ENCODE data around the gene MUC4. TPM values are rescaled to one million over a fixed set of nuclear protein-coding genes. Genes with fewer than 3 reads are reported as not detected.

MUC4 gene
- total and polyA plus RNA-seq, 9 of the 15 experiments (the other 6 are each of a cell fraction or from before 2014, with no cell fraction given): under 0.01 to 0.21 (median 0.10) TPM; not detected in 4

DNA sequence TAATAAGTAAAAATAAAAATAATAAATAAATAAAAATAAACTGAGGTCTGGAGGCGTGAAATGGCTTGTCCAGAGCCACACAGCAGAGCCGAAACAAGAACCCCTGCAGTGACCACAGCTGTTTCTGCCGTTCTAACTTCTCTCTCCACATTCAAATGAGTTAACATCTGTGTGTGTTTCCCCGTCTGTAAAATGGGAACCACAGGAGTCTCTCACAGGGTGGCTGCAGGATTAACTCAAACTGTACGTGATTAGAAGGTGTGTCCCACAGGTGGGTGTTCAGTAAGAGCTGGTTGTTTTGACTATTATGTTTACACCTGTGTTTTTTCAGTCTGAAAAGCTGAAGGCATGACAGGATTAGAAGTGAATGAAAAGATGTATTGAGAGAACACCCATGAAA is 27.0 kb upstream of the MUC4 start:
- Histone ChIP-seq H2AFZ (ENCODE audit: low read depth, low read length) (no peak overlapping the region), H3K9me1 (ENCODE audit: control insufficient read depth, insufficient read depth, low read length) (no peaks in the 10 kb centered on the region), H3K27ac (ENCODE audit: extremely low read depth, low read depth, low read length) (no peak overlapping the region), H3K9ac (ENCODE audit: insufficient read depth in 1 of 2, low read depth in 2 of 2, low read length in 2 of 2) (no peak overlapping the region), H3K79me2 (ENCODE audit: control insufficient read depth, insufficient read depth, low read length) (no peaks in the 10 kb centered on the region), H3K27me3 (ENCODE audit: control insufficient read depth in 2 of 2, insufficient read depth in 2 of 2, low read length in 2 of 2) (peaks cover 0 to 19% of the 10 kb centered on the region in 2 experiments; a peak in 3 of 5 replicates), H3K4me2 (ENCODE audit: insufficient read depth, low read length) (0 out of 2 replicates have a peak overlapping the region, but pooled peaks have one; percentile 52), H3K4me1 (replicated peaks in 1 of 2; ENCODE audit: control insufficient read depth in 2 of 2, insufficient read depth in 2 of 2, low read length in 2 of 2) (peaks cover 5 to 16% of the 10 kb centered on the region in 2 experiments; a peak in 3 of 5 replicates), H3K9me3 (replicated peaks; ENCODE audit: control insufficient read depth, insufficient read depth, low read depth, low read length) (no peaks in the 10 kb centered on the region), H4K20me1 (replicated peaks; ENCODE audit: control insufficient read depth, insufficient read depth, low read length) (no peaks in the 10 kb centered on the region), H3K4me3 (no peak overlapping the region), H3K36me3 (ENCODE audit: control insufficient read depth, insufficient read depth, low read length) (no peaks in the 10 kb centered on the region)
- ATAC-seq: no peak
- intact Hi-C loops (cut with micrococcal nuclease) (no loop called here), in situ Hi-C loops (cut with MboI) (no loop called here)
- FAIRE-seq: no peak
- ChIA-PET POLR2A (interaction anchor here (0.7 to 0.9 kb wide), 2 partner anchors 10 to 38 kb away, joined by 3 to 4 read pairs; no protein-coding TSS in a partner anchor), CTCF (ENCODE audit: low intra/inter-chr PET ratio) (no interaction called here)
- no TSS peak for BruUV-seq (replicated peaks)
- WGBS (ENCODE audit: insufficient coverage, low coverage, missing lambda C conversion rate): 47% methylated on average over 5 of the region's 5 CpGs
- DNase-seq (ENCODE audit: extremely low read depth in 1 of 4, low spot score in 3 of 4): no peak
- TF ChIP-seq ZNF253 (CRISPR knock-in tag; conservative IDR thresholded peaks at IDR 0.05) (no peak), ZNF696 (CRISPR knock-in tag; conservative IDR thresholded peaks at IDR 0.05) (no peak), ZNF77 (CRISPR knock-in tag; IDR thresholded peaks at IDR 0.05) (no peak), MIER1 (IDR thresholded peaks at IDR 0.05; ENCODE audit: low read depth) (no peak), HIVEP1 (CRISPR knock-in tag; IDR thresholded peaks at IDR 0.05) (no peak), TRIM25 (IDR thresholded peaks at IDR 0.05; ENCODE audit: borderline replicate concordance) (no peak), KDM5B (IDR thresholded peaks at IDR 0.05; ENCODE audit: insufficient replicate concordance, low read depth, low read length) (no peak), CC2D1A (IDR thresholded peaks at IDR 0.05) (no peak), ZNF699 (CRISPR knock-in tag; IDR thresholded peaks at IDR 0.05; ENCODE audit: insufficient replicate concordance) (no peak), HOMEZ (CRISPR knock-in tag; IDR thresholded peaks at IDR 0.05) (no peak), TBL1XR1 (IDR thresholded peaks at IDR 0.05; ENCODE audit: low read length in 2 of 2) (no peak)
- TF ChIP-seq, protein P1, sequence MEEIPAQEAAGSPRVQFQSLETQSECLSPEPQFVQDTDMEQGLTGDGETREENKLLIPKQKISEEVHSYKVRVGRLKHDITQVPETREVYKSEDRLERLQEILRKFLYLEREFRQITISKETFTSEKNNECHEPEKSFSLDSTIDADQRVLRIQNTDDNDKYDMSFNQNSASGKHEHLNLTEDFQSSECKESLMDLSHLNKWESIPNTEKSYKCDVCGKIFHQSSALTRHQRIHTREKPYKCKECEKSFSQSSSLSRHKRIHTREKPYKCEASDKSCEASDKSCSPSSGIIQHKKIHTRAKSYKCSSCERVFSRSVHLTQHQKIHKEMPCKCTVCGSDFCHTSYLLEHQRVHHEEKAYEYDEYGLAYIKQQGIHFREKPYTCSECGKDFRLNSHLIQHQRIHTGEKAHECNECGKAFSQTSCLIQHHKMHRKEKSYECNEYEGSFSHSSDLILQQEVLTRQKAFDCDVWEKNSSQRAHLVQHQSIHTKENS (CRISPR knock-in tag; IDR thresholded peaks at IDR 0.05): no peak
- TF ChIP-seq, protein P2, sequence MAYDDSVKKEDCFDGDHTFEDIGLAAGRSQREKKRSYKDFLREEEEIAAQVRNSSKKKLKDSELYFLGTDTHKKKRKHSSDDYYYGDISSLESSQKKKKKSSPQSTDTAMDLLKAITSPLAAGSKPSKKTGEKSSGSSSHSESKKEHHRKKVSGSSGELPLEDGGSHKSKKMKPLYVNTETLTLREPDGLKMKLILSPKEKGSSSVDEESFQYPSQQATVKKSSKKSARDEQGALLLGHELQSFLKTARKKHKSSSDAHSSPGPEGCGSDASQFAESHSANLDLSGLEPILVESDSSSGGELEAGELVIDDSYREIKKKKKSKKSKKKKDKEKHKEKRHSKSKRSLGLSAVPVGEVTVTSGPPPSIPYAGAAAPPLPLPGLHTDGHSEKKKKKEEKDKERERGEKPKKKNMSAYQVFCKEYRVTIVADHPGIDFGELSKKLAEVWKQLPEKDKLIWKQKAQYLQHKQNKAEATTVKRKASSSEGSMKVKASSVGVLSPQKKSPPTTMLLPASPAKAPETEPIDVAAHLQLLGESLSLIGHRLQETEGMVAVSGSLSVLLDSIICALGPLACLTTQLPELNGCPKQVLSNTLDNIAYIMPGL (CRISPR knock-in tag; IDR thresholded peaks at IDR 0.05): no peak

Data from K562 (cell line).